Small intestine (tissue), 7 donors: ENCODE data around the gene ECT2. TPM values are rescaled to one million over a fixed set of nuclear protein-coding genes. Genes with fewer than 3 reads are reported as not detected.
A peak's percentile ranks its signal among the peaks of the same experiment; 100 is the strongest.

Experiments
- DNase-seq, 2 donors: peaks; one replicate each; pipeline versions ENCODE4 v3.0.0 to v3.0.0-alpha.2; 2013
- FAIRE-seq: peaks from 2 replicates; lab custom pipeline; 2012; peaks lifted over from hg19 to GRCh38; lab: Jason Lieb, UNC
- H3K27ac ChIP-seq, 3 donors: one replicate each; pipeline ENCODE4 v1.5.1; 2013; ENCODE audit warnings: low read length in 2 of 3, mild to moderate bottlenecking in 2 of 3, control low read depth in 1 of 3, inconsistent platforms in 1 of 3, low read depth in 1 of 3, moderate library complexity in 1 of 3
- H3K27me3 ChIP-seq, 3 donors: one replicate each; pipeline ENCODE4 v1.6.1; 2013; ENCODE audit warnings: low read length in 3 of 3, inconsistent platforms in 1 of 3; ENCODE audit not compliant: control insufficient read depth in 3 of 3, insufficient read depth in 3 of 3
- H3K36me3 ChIP-seq, 3 donors: one replicate each; pipeline ENCODE4 v1.6.1; 2013; ENCODE audit warnings: low read length in 3 of 3, inconsistent platforms in 1 of 3, low read depth in 1 of 3, mild to moderate bottlenecking in 1 of 3, moderate library complexity in 1 of 3; ENCODE audit not compliant: control insufficient read depth in 3 of 3, insufficient read depth in 2 of 3
- H3K4me1 ChIP-seq, 3 donors: one replicate each; pipeline ENCODE4 v1.6.1; 2013; ENCODE audit warnings: low read length in 2 of 3, inconsistent platforms in 1 of 3, low read depth in 1 of 3, mild to moderate bottlenecking in 1 of 3, moderate library complexity in 1 of 3; ENCODE audit not compliant: control insufficient read depth in 3 of 3, insufficient read depth in 2 of 3
- H3K4me3 ChIP-seq, 3 donors: one replicate each; pipeline ENCODE4 v1.5.1; 2013; ENCODE audit warnings: low read length in 3 of 3, control low read depth in 1 of 3, inconsistent platforms in 1 of 3, low read depth in 1 of 3, mild to moderate bottlenecking in 1 of 3, moderate library complexity in 1 of 3
- H3K9me3 ChIP-seq, 2 donors: one replicate each; pipeline ENCODE4 v1.6.1; 2013; ENCODE audit warnings: low read depth in 1 of 2, low read length in 1 of 2; ENCODE audit not compliant: control insufficient read depth in 2 of 2, insufficient read depth in 1 of 2
- WGBS, 3 donors: extraction: QIAGEN DNeasy Blood & Tissue Kit; methylation state at CpG; one replicate each; pipeline ENCODE4 v1.1.7; 2013; 5-methylcytosine and 5-hydroxymethylcytosine counted together
- polyA plus RNA-seq, 4 donors: library from polyadenylated mRNA; stranded (reverse) in 3 of 4; unstranded in 1 of 4; fragments of 200-250 nt in 3 of 4; fragments of 120-200 nt in 1 of 4; gene quantifications; one replicate each; pipeline versions ENCODE4 v1.2.1 to v1.2.3, GENCODE V29; 2013
- donor health status: healthy with polysubstance abuse.
- donor health status: control.
- donor health status: control.
- donor health status: Bipolar disorder and iron deficiency.
- donor health status: healthy.

Gene ECT2
- polyA plus RNA-seq, 4 donors = 3.0 to 16.8 (median 9.8) TPM

DNA sequence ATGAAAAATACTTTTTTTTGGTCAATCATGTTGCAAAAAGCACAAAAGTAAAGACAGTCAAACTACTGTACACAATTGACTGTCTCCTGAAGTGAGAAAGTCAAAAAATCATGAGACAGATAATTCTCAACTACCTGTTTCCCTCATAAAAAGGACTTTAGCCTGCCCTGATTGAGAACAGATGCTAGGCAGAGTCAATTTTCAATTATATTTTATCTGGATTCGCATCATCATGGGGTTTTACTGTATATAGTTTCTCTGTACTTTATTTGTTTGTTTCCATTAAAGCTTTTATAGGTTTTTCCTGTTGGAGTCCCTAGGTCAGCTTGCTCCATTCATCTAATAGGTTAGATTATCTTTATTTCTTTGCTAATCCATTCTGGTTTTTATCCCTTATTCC is 53.8 kb downstream of the ECT2 start:
- H3K9me3 ChIP-seq = no peaks in the 10 kb centered on the region
- no peaks in the 10 kb centered on the region for H3K4me1 ChIP-seq
- H3K36me3 ChIP-seq = peaks cover 0 to 5% (median 5%) of the 10 kb centered on the region in 3 donors
- no peak overlapping the region for H3K4me3 ChIP-seq
- DNase-seq (no peak), FAIRE-seq (no peak)
- H3K27ac ChIP-seq = no peak overlapping the region
- H3K27me3 ChIP-seq = no peaks in the 10 kb centered on the region
- 77 to 89% (median 85%) methylated on average over 1 of the region's 1 CpG for WGBS, 3 donors

- Histone ChIP-seq H3K4me3 (no peak overlapping the region), H3K4me1 (no peaks in the 10 kb centered on the region), H3K36me3 (peaks cover 0 to 4% (median 3%) of the 10 kb centered on the region in 3 donors), H3K9me3 (no peaks in the 10 kb centered on the region), H3K27me3 (no peaks in the 10 kb centered on the region), H3K27ac (no peak overlapping the region)
- peak; percentile 35 to 48 for DNase-seq
- peak; percentile 26 for FAIRE-seq
- 60 to 64% (median 63%) methylated on average over 4 of the region's 4 CpGs for WGBS, 3 donors
Measured at GRCh38 chr3:172808969-172809546, 58.5 kb downstream of the ECT2 start.

DNA sequence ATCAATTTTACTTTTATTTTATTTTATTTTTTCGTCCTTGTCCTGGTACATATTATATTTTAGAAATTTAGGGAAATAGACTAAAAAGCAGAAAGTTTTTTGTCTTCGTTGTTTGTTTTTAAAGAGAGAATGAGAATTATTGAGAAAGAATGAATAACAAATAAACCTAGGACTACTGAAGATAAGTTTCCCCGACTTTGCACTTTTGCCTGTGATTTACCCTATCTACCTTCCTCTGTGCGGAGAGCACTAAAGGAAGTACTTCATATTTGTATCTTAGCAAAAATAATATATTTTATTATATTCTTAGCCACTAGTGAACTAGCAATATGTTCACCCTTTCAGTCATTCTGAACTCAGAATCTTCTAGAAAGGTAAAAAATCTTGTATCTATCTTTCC is 60.6 kb downstream of the ECT2 start:
- no peak for DNase-seq
- FAIRE-seq = no peak
- Histone ChIP-seq H3K4me3 (no peak overlapping the region), H3K4me1 (no peaks in the 10 kb centered on the region), H3K9me3 (no peaks in the 10 kb centered on the region), H3K27ac (no peak overlapping the region), H3K36me3 (peaks cover 0 to 4% (median under 1%) of the 10 kb centered on the region in 3 donors), H3K27me3 (no peaks in the 10 kb centered on the region)
- 94 to 95% (median 95%) methylated on average over 4 of the region's 4 CpGs for WGBS, 3 donors

GRCh38 chr3:172813462-172813861 is 62.9 kb downstream of the ECT2 start:
- Histone ChIP-seq H3K27me3 (no peaks in the 10 kb centered on the region), H3K36me3 (peaks cover 0 to 2% (median 0%) of the 10 kb centered on the region in 3 donors), H3K4me1 (no peaks in the 10 kb centered on the region), H3K27ac (no peak overlapping the region), H3K9me3 (no peaks in the 10 kb centered on the region), H3K4me3 (no peak overlapping the region)
- FAIRE-seq = no peak
- whole genome bisulfite sequencing, 3 donors = 99 to 100% (median 99%) methylated on average over 3 of the region's 3 CpGs
- no peak for DNase-seq

GRCh38 chr3:172814738-172815137 is 64.2 kb downstream of the ECT2 start:
- H3K27me3 ChIP-seq = no peaks in the 10 kb centered on the region
- H3K4me3 ChIP-seq = no peak overlapping the region
- H3K36me3 ChIP-seq = peaks cover 0 to 2% (median 0%) of the 10 kb centered on the region in 3 donors
- FAIRE-seq (no peak), DNase-seq (no peak)
- H3K27ac ChIP-seq = no peak overlapping the region
- no peaks in the 10 kb centered on the region for H3K9me3 ChIP-seq
- no peaks in the 10 kb centered on the region for H3K4me1 ChIP-seq
- WGBS, 3 donors = 91 to 92% (median 91%) methylated on average over 1 of the region's 1 CpG

- FAIRE-seq (no peak), DNase-seq (no peak)
- Histone ChIP-seq H3K27ac (no peak overlapping the region), H3K27me3 (no peaks in the 10 kb centered on the region), H3K4me3 (no peak overlapping the region), H3K4me1 (no peaks in the 10 kb centered on the region), H3K9me3 (no peaks in the 10 kb centered on the region), H3K36me3 (peaks cover 0 to 2% (median 0%) of the 10 kb centered on the region in 3 donors)
- WGBS, 3 donors = 91 to 93% (median 92%) methylated on average over 4 of the region's 4 CpGs
Measured at GRCh38 chr3:172815857-172816256, 65.3 kb downstream of the ECT2 start.

DNA sequence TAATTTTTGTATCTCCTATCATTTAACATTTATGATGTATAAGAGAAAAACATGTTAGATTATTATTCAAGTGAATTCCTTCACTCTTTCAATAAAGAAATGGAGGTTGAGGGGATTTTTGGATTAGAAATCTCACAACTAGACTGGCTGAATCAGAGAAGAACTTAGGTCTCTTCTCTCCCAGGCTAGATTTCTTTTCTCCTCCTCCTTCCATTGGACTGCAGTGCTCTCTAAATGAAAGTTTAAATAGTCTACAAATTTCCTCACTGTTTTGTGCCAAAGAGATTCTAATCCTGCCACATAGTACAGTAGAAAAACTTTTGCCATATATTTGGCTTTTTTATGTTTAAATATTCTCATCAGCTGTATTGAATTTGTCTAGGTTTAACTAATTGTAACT is 65.8 kb downstream of the ECT2 start:
- Histone ChIP-seq H3K27ac (no peak overlapping the region), H3K9me3 (no peaks in the 10 kb centered on the region), H3K4me1 (no peaks in the 10 kb centered on the region), H3K4me3 (no peak overlapping the region), H3K36me3 (peaks cover 0 to 2% (median 0%) of the 10 kb centered on the region in 3 donors), H3K27me3 (no peaks in the 10 kb centered on the region)
- FAIRE-seq (no peak), DNase-seq (no peak)

DNA sequence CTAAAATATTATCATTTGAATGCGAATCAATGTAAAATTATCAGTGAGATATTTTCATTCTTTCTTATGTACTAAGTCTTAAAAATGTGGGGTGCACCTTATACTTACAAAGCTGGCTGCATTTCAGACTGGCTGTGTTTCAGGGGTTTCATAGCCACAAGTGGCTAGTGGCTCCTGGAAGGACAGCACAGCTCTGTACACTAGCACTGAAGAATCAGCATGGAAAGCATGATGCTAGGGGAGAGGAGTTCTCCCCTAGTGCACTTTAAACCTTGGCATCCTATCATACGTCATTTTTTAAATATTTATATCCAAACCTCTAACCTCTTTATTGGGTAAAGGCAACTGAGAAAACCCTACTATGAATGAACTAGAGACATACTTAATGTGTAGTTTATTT is 66.4 kb downstream of the ECT2 start:
- FAIRE-seq (no peak), DNase-seq (no peak)
- H3K27ac ChIP-seq = no peak overlapping the region
- no peaks in the 10 kb centered on the region for H3K9me3 ChIP-seq
- WGBS, 3 donors = 88 to 90% (median 89%) methylated on average over 2 of the region's 2 CpGs
- H3K27me3 ChIP-seq = no peaks in the 10 kb centered on the region
- no peaks in the 10 kb centered on the region for H3K4me1 ChIP-seq
- H3K4me3 ChIP-seq = no peak overlapping the region
- H3K36me3 ChIP-seq = peaks cover 0 to 1% (median 0%) of the 10 kb centered on the region in 3 donors

GRCh38 chr3:172820492-172820891 is 70.0 kb downstream of the ECT2 start:
- FAIRE-seq = no peak

More at GRCh38 chr3:172820492-172820891, 70.0 kb downstream of the ECT2 start:
- no peaks in the 10 kb centered on the region for H3K27me3 ChIP-seq
- no peak for DNase-seq
- H3K9me3 ChIP-seq = no peaks in the 10 kb centered on the region
- 48% methylated on average over 2 of the region's 2 CpGs for WGBS, 3 donors
- no peak overlapping the region for H3K4me3 ChIP-seq
- H3K36me3 ChIP-seq = no peaks in the 10 kb centered on the region
- H3K27ac ChIP-seq = no peak overlapping the region
- no peaks in the 10 kb centered on the region for H3K4me1 ChIP-seq
